Measurements from ENCODE around the gene EPHB1. TPM values are rescaled to one million over a fixed set of nuclear protein-coding genes. Genes with fewer than 3 reads are reported as not detected.
A peak's percentile ranks its signal among the peaks of the same experiment; 100 is the strongest.
"Not testable (repeated sequence)": the region's sequence is repeated elsewhere in the genome, so short reads cannot be mapped to it uniquely, and the experiment has no call there.

EPHB1 gene
- total RNA-seq, 2 donors from 2014 or later: 0.60 TPM; not detected in 1

DNA sequence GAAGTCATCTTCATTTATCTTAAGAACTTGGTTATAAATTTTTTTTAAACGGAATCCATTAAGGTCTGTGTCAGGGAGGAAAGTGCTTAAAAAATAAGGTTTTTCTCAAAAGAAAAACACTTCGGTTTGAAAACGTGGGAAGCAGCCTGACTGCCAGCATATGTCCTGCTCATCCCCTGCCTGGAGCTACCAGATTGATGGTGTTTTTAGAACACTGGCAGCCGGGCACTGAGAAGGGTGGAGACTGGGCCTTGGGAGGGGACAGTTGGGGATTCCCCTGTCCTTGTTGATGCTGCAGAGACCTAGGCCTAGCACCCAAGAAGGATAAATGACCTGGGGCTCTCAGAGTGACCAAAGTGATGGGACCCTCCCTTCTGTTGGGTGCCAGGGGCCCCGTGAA, 296.9 kb downstream of the EPHB1 start:
- Mint-ChIP-seq H3K9me3 (peaks cover 0 to 4% of the 10 kb centered on the region in 2 donors), H3K27ac (no peak overlapping the region), H3K36me3 (no peaks in the 10 kb centered on the region)
- DNase-seq (ENCODE audit: low spot score in 2 of 2) (no peak), ATAC-seq (no peak)

DNA sequence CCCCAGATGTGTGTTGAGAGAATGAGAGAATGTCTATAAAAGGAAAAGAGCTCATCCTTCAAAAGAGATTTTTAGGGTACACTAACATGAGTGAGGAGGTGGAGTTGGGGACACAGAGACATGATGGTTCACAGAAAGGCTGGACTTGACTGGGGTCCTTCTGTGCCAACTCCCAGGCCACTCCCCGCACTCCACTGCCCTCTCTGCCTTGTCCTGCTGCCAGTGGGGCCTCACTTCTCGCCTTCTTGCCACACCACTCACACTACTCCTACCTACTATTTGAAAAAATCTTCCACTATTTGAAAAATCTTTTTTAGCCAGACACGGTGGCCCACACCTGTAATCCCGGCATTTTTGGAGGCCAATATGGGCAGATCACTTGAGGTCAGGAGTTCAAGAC, 298.1 kb downstream of the EPHB1 start:
- DNase-seq (ENCODE audit: low spot score in 2 of 2): no peak
- peaks cover 0 to 4% of the 10 kb centered on the region in 2 donors for H3K9me3 Mint-ChIP-seq

DNA sequence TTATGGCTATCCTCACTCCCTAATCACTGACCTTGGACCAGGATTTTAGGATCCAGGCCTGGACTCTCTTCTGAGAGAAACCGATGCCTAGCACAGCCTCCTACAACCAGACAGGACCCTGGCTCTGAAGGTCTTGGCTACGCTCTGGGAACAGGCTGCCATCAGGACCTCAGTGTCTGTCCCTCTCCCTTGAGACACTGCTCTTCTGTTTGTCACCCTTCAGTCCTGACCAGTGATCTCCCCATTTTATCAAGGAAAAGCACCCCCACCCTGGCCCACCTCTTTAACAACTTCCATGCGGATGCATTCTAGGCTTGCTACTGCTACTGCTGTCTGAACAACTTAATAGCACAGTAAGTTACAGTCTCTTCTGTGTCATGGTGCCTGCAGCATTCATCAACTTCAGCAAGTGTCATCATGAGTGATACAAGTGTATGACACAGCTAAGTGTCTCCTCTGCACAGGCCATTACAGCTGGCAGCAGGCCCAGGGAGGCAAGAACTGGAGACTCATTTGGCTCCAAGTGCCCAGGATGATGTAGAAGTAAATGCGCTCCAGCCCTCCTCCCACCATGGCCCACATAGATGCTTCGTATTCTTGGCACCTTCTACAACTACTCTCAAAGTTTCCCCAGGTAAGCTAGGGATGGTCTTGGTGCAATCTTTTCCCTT, 302.4 kb downstream of the EPHB1 start:
- Mint-ChIP-seq H3K27ac (no peak overlapping the region), H3K36me3 (no peaks in the 10 kb centered on the region), H3K9me3 (no peaks in the 10 kb centered on the region)
- no peak for DNase-seq (ENCODE audit: low spot score in 2 of 2)
- ATAC-seq: no peak

More for the DNA sequence above, 298.1 kb downstream of the EPHB1 start:
- Mint-ChIP-seq H3K27ac (no peak overlapping the region), H3K36me3 (no peaks in the 10 kb centered on the region)
- no peak for ATAC-seq

DNA sequence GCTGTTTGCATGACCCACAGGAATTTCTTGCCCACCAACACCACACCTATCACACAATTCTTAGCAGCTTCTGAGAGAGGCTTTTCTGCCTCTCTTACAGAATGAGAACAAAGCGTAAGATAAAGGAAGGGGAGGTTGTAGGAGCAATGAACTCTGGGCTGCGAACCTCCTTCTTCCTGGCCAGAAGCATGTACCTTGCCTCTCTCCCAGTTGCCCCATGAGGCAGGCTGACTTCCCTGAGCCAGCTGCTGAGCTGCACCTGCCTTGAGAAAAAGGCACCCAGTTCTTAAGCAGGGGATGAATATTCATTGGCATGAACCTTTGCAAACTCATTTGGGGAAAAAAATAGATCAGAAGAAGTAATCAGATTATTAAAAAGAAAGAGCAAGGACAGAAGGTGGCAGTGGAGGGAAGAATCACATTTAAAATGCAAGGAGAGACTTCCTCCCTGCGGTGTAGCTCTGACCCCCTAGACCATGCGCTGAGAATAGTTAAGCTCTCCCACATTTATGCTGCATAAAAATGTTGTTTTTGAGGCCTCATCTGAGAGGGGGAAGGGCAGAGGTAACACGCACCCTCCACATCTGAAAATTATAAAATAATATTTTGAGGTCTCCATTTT, 304.8 kb downstream of the EPHB1 start:
- ATAC-seq: no peak
- DNase-seq (ENCODE audit: low spot score in 2 of 2): no peak
- Mint-ChIP-seq H3K36me3 (no peaks in the 10 kb centered on the region), H3K27ac (no peak overlapping the region), H3K9me3 (no peaks in the 10 kb centered on the region)

DNA sequence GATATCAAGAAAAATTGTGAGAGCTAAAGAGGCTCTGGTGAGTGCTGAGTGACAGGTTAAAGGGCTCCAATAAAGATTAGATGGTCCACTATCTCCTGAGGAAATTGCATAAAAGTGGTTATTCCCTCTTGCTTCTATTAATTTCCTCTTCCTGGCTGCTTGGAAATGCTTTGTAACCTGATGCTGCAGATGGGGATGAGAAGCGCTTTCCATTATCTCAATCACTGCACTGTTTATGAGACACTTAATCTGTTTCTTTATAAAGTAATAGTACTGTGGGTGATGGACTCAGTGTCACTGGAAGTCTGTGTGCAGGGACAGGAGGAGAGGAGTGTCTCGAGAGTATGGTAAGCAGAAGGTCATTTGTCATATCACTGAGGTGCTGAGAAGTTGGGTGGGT, 305.3 kb downstream of the EPHB1 start:
- no peak overlapping the region for H3K27ac Mint-ChIP-seq
- DNase-seq (ENCODE audit: low spot score in 2 of 2) (no peak), ATAC-seq (no peak)
- H3K9me3 Mint-ChIP-seq: peaks cover 0 to 4% of the 10 kb centered on the region in 2 donors
- no peaks in the 10 kb centered on the region for H3K36me3 Mint-ChIP-seq

DNA sequence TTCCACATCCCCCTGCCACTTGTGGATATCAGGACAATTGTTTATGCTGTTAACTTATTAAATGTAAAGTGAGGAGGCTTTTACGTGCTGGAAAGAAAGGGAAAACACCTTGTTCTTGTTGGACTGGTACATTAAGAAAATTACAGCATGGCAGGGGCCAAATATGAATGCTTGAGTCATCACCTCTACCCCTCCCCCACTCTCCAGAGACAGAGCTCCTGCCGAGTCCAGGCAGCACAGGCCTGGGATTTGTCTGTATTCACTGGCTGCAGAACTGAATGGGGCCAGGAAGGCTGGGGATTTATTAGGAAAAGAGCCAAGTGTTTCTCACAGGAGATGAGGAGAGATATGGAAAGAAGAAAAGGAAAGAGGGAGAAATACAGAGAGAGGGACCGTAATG, 308.9 kb downstream of the EPHB1 start:
- Mint-ChIP-seq H3K9me3 (peaks cover 0 to 4% of the 10 kb centered on the region in 2 donors), H3K27ac (no peak overlapping the region), H3K36me3 (no peaks in the 10 kb centered on the region)
- ATAC-seq: no peak
- DNase-seq (ENCODE audit: low spot score in 2 of 2): no peak

DNA sequence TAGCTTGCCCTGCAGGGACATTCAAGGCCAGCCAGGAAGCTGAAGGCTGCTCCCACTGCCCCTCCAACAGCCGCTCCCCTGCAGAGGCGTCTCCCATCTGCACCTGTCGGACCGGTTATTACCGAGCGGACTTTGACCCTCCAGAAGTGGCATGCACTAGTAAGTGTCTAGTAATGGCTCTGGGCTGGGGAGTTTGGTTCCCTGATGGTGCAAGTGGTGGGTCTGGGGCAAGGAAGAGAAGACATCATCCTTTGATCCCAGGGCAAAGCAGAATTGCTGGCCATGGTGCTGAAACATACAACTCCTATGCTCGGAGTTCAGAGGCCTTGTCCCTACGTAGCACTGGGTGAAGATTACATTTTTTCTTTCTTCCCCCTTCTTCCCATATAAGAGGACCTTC, 311.4 kb downstream of the EPHB1 start:
- H3K36me3 Mint-ChIP-seq: no peaks in the 10 kb centered on the region
- no peak for ATAC-seq
- no peak overlapping the region for H3K27ac Mint-ChIP-seq
- H3K9me3 Mint-ChIP-seq: peaks cover 0 to 4% of the 10 kb centered on the region in 2 donors
- no peak for DNase-seq (ENCODE audit: low spot score in 2 of 2)

DNA sequence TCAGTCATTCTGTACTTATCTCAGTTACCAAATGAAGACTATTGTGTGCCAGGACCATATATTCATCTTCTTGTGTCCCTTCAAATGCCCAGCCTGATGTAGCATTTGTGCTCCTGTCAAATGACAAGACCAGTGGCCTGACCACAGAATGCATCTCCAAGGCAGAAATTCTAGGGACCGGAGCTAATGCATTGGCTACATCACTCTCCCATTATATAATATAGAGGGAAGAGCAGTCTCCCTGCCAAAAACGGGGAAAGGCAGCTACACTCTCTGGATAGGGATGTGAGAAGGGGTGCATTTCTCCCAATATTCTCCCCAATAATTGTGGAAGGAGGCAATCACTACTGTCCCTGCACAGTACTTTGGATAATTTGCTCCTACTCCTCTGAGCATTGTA, 312.0 kb downstream of the EPHB1 start:
- DNase-seq (ENCODE audit: low spot score in 2 of 2) (no peak), ATAC-seq (no peak)
- H3K27ac Mint-ChIP-seq: no peak overlapping the region
- H3K9me3 Mint-ChIP-seq: peaks cover 0 to 4% of the 10 kb centered on the region in 2 donors
- H3K36me3 Mint-ChIP-seq: no peaks in the 10 kb centered on the region

DNA sequence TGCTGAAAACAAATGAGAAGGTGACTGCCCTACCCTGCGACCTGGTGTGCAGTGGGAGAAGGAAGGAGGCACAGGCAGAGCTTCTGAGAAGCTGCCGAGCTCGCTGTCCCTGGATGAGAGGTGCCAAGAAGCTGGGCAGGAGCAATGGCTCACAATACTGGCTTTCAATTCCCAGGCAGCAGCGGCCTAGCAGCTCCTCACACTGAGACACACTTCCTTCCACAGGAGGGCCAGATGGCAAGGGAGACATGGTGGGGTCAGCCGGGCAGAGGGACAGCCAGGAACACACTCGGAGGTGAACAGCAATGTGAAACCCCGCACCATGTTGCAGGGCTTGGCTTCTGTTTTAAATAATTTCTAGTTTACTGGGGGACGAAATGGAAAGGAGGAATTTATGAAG, 314.6 kb downstream of the EPHB1 start:
- no peak for ATAC-seq

DNA sequence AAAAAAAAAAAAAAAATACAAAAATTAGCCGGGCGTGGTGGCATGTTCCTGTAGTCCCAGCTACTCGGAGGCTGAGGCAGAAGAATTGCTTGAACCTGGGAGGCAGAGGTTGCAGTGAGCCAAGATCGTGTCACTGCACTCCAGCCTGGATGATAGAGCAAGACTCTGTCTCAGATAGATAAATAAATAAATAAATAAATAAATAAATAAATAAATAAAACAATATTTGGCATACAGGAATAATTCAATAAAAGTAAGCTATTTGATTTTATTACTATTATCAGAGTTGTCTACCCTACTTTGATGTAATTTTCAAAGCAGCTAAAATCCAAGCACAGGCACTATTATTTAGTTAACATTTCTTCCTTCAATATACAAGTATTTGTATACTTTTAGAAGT, 319.5 kb downstream of the EPHB1 start:
- H3K9me3 Mint-ChIP-seq: not testable (repeated sequence)

More for the DNA sequence above, 314.6 kb downstream of the EPHB1 start:
- Mint-ChIP-seq H3K36me3 (no peaks in the 10 kb centered on the region), H3K9me3 (peaks cover 0 to 4% of the 10 kb centered on the region in 2 donors), H3K27ac (no peak overlapping the region)
- DNase-seq (ENCODE audit: low spot score in 2 of 2): no peak

DNA sequence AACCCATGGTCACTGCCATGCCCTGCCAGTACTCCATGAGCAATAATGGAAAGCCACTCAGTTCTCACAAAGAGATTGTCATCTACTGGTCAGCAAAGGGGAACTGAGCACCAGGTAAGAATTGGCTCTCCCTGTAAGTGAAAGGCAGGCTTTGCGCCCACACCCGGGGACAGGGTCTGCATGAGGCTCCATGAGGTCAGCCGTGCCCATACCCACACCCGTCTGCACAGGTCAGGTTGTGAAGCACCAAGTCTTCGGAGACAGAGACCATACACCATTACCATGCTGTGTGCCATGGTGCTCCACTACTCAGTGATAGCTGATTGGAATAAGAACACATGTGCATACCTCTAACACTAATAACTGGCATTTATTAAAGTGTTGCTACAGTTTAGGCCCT, 322.9 kb downstream of the EPHB1 start:
- no peaks in the 10 kb centered on the region for H3K9me3 Mint-ChIP-seq
- no peak for ATAC-seq
- no peaks in the 10 kb centered on the region for H3K36me3 Mint-ChIP-seq
- DNase-seq (ENCODE audit: low spot score in 2 of 2): no peak
- no peak overlapping the region for H3K27ac Mint-ChIP-seq

More for the DNA sequence above, 319.5 kb downstream of the EPHB1 start:
- H3K36me3 Mint-ChIP-seq; ATAC-seq; H3K27ac Mint-ChIP-seq; DNase-seq (ENCODE audit: low spot score in 2 of 2): not testable (repeated sequence)

DNA sequence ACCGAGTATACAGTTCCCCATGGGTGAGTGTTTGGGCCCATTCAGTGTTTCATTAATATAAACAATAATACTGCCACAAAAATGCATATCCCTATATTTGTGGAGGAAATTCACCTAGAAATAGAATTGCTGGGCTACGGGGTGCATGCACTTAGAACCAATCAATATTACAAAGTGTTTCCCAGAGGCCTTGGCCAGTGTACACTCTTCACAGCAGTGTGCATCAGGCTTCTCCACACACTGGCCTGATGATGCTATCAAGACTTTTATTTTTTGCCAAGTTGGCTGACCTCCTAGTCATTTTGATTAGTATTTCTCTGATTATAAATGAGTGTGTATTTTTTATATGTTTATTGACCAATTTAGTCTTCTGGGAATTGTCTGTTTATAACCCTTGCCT, 323.7 kb downstream of the EPHB1 start:
- Mint-ChIP-seq H3K36me3 (no peaks in the 10 kb centered on the region), H3K9me3 (peaks cover 0 to 1% of the 10 kb centered on the region in 2 donors), H3K27ac (no peak overlapping the region)
- DNase-seq (ENCODE audit: low spot score in 2 of 2) (no peak), ATAC-seq (no peak)

DNA sequence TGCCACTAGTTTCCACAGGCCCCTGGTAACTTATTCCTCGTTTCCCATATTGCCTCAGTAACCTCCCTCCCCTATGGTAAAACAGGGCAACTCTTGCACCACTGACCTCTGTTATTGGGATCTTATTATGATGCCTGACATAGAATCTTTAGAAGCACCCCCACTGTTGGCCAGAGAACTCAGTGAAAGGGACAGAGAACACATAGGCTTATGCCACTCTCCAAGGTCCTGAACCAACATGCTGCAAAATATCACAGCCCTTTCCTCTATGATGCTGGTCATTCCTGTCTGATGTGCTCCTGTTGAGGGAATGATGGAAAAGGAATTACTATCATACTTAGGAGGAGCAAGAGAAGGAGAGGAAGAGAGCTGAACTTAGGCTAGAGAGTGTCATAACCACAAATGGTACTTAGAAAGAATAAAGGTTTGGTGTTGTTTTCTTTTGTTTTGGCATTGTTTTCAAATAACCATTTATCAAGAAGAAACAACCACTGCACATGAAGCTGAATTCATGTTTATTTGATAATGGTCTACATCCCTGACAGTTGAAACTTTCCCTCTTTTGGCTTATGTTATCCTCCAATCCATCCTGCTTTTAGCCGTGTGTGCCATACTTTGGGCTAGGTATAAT, 330.2 kb downstream of the EPHB1 start:
- DNase-seq (ENCODE audit: low spot score in 2 of 2): peak in 1 of 2 donors; percentile 2
- ATAC-seq: no peak
- Mint-ChIP-seq H3K36me3 (no peaks in the 10 kb centered on the region), H3K9me3 (peaks cover 10 to 17% of the 10 kb centered on the region in 2 donors), H3K27ac (no peak overlapping the region)

DNA sequence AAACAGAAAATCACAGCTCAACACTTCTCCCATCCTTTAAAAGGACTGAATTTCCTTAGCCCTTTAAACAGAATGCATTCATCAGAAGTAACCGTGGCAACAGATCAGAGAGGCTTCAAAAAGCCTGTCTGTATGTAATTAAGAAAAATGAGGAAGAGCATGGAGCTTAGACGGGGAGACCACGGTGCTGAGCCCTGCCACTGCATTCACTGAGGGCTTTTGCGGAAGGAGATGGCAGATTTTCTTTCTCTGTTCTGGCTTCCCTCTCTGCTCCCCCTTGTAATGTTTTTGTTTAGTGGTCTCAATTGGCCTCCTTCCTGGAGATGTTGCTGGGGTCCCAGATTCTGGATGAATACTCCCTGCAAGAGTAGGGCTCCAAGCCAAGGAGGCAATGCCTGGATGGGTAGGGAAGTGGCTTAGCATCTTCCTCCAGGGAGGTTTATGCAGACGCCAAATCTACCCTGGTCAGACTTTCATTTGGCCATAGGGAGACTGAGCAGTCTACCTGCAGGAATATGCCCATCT, 332.9 kb downstream of the EPHB1 start:
- no peak overlapping the region for H3K27ac Mint-ChIP-seq
- peaks cover 10 to 17% of the 10 kb centered on the region in 2 donors for H3K9me3 Mint-ChIP-seq
- ATAC-seq: no peak
- no peak for DNase-seq (ENCODE audit: low spot score in 2 of 2)
- no peaks in the 10 kb centered on the region for H3K36me3 Mint-ChIP-seq

DNA sequence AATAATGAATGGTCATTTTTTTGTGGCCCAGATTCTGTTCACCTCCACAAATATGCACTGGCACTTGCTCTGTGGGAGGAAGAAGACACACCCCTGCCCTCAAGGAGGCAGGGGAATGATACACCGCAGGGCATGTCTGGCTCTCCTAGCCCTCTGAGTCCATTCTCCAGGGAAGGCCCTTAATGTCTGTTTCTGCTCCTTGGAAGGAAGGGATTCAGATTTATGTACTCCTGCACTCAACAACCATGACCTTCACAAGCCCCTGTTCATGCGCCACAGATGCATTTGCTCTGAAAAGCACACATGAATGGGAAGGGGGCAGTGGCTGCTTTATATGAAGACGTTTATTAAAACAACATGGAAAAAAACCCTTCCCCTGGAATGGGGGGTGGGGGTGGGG, 333.8 kb downstream of the EPHB1 start:
- Mint-ChIP-seq H3K36me3 (no peaks in the 10 kb centered on the region), H3K9me3 (peaks cover 10 to 16% of the 10 kb centered on the region in 2 donors), H3K27ac (no peak overlapping the region)
- ATAC-seq: no peak
- no peak for DNase-seq (ENCODE audit: low spot score in 2 of 2)

DNA sequence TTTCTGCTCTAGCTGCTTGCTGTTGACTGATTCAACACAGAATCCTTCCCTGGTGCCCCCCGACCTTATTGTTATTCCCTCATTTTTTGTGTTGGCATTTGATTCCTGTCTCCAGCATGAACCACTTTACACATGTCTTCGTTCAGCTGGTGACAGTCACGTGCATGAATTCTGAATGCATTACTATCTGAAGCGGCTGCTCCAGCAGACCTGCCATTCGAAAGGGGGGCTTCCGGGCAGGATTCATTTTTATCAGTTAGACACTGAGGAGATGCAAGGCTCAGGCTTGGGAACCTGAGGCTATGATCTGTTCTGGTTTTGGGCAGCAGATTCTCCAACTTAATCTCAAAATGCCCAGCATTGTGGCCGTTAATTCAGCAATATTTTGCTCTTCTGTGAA, 336.2 kb downstream of the EPHB1 start:
- H3K27ac Mint-ChIP-seq: no peak overlapping the region
- H3K36me3 Mint-ChIP-seq: no peaks in the 10 kb centered on the region
- ATAC-seq (no peak), DNase-seq (ENCODE audit: low spot score in 2 of 2) (no peak)
- peaks cover 0 to 7% of the 10 kb centered on the region in 2 donors for H3K9me3 Mint-ChIP-seq

DNA sequence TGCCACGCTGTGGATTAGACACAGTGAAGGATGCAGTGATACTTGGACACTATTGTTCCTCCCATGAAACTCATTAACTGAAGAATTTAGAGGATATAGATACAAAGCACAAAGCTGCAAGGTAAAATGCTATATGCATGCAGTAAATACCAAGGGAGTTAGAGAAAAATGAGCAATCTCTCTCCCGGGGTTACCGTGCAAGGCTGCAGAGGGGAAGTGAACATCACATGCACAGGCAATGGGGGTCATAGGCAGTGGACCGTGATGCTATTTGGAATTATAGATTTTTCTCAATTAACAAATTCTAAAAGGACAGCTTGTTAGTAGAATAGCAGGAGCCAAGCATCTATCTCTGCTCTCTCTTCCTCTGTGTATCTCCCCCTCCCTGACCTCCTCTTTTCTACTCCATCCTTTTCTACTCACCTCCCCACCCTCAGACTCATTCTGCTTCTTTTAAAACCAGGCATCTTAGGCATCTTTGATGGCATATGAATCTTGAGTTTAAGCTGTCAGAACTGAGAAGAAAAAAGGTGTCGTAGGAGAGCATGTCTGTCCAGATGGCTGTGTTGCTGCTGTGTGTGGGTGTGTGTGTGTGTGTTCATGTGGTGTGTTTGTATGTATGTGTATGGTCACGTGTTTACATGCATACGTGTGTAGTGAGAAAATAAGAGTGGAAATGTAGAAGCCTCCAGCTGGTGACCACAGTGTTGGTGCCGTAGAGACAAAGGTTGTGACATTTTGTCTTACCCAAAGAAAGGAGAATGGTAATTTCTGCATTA, 339.0 kb downstream of the EPHB1 start:
- Mint-ChIP-seq H3K27ac (no peak overlapping the region), H3K36me3 (no peaks in the 10 kb centered on the region), H3K9me3 (peaks cover 0 to 7% of the 10 kb centered on the region in 2 donors)
- no peak for DNase-seq (ENCODE audit: low spot score in 2 of 2)
- no peak for ATAC-seq

Measured in activated naive CD4-positive, alpha-beta T cell treated with anti-CD3 and anti-CD28 coated beads, Interleukin-2, amount 50 U/mL, for 72 hours (primary cell).